SK-N-MC (cell line): ENCODE data around the gene GRIP2.

Experiments
- EZH2 ChIP-seq: fragments of 200-600 bp; sonication (generic); IDR thresholded peaks from one replicate; pipeline ENCODE4 v1.6.1; 2017; ENCODE audit warnings: antibody characterized with exemption
- FOXP2 ChIP-seq: optimal IDR thresholded peaks from 2 replicates; pipeline ENCODE3; 2011; ENCODE audit warnings: mild to moderate bottlenecking, moderate library complexity; ENCODE audit not compliant: insufficient read depth; ENCODE audit errors: extremely low read length, control extremely low read depth
- POLR2AphosphoS5 ChIP-seq: IDR thresholded peaks from 2 replicates; pipeline ENCODE4 v1.6.1; 2012; ENCODE audit warnings: mild to moderate bottlenecking, low read depth, low read length, borderline replicate concordance

DNA sequence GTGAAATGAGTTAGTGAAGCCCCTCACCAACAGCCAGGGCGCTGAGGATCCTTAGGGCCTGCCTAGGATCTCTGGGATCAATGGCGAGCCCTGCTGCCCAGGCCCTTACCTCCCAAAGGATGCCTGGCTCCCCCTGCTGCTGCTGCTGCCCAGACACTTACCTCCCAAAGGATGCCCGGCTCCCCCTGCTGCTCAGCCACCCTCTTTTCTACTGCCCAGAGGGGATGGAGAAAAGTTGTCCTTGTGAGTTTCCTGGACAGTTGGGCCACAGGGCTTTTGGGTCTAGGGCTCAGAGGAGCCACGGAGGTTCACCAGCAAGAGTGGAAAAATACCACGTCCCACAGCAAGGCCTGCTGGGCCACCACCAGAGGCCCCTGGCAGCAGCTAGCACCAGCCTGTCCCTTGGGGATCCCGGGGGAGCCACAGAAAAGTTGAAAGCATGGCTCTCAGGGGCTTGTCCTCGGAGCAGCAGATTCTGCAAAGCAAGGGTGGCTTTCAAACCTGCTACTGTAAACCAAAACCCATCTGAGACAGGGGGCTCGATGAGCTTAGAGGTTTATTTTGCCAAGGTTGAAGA is 78.3 kb downstream of the GRIP2 start:
- TF ChIP-seq POLR2AphosphoS5 (no peak), EZH2 (no peak), FOXP2 (no peak)
